HG02678 (cell line): ENCODE results near the gene LAMTOR3.
"Not testable (repeated sequence)": the region's sequence is repeated elsewhere in the genome, so short reads cannot be mapped to it uniquely, and the experiment has no call there.

Experiments used
- ATAC-seq: cut with Tn5 transposase; IDR thresholded peaks from one replicate; pipeline ENCODE4 v1.9.1; 2021; ENCODE audit warnings: mild to moderate bottlenecking, moderate library complexity; ENCODE audit not compliant: unreplicated experiment

The LAMTOR3 gene

DNA sequence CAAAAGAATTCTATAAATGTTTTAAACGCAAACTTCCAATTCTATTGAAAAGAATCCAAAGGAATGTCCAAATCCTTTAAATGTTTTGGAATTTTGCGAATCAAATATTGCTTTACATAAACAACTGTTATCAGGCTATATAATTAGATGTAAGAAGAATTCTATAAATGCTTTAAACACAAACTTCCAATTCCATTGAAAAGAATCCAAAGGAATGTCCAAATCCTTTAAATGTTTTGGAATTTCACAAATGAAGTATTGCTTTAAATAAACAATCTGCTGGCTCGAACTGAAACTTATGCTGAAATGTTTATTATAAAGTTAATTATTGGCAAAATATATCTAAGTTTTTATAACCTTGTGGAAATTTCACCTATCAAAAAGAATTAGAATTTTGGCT, 61.5 kb downstream of the LAMTOR3 start:
- no peak for ATAC-seq

DNA sequence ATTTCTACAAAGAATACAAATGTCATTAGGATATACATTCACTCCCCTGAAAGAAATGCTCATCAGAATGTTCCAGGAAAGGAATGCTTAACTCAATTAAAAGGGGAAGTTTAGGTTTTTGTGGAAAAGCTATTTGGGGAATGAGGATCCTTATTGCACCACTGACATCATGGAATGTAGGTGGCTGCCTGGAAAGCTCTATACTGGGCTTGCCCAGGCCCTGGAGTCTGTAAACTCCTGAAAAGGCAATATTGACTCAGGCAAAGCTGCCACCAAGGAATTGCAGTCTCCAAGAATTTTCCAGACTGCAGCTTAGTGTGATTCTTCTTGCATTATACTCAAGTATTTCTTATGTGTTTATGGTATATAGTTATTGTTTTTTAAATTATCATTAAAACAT, 61.9 kb downstream of the LAMTOR3 start:
- ATAC-seq, result no peak

- ATAC-seq, result not testable (repeated sequence)
These were observed 64.2 kb downstream of the LAMTOR3 start for GRCh38 chr4:99830051-99830450.

DNA sequence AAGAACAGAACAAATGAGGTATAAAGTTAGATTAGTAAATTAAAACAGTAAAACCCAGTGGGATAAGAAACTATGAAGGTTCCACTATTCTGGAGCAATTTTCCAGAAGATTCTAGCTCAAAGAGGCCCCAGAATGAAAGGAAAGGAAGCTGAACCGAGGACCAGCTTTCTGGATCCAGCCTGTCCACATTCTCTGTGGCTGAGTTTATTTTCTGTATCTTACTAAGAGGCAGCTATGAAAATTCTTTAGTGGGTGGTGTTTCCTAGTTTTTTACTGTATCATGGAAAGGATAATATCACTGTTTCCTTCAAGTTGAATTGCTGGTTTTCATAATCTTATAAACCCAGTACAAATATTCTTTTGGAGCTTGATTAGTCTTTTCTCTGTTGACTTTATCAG, 65.8 kb downstream of the LAMTOR3 start:
- ATAC-seq, result no peak
